ENCODE results near the gene TRPM8. TPM values are rescaled to one million over a fixed set of nuclear protein-coding genes. Genes with fewer than 3 reads are reported as not detected.

Gene TRPM8
- polyA plus RNA-seq, 4 donors, result 0.10 to 0.31 (median 0.23) TPM; not detected in 1

- DNase-seq (ENCODE audit: low read depth in 4 of 4, low spot score in 3 of 4), result no peak
Measured at GRCh38 chr2:234033174-234033573, 116.0 kb downstream of the TRPM8 start.

GRCh38 chr2:234033885-234034284 lies 116.7 kb downstream of the TRPM8 start:
- no peak for DNase-seq (ENCODE audit: low read depth in 4 of 4, low spot score in 3 of 4)

- no peak for DNase-seq (ENCODE audit: low read depth in 4 of 4, low spot score in 3 of 4)
Measured at GRCh38 chr2:234038076-234038802, 121.1 kb downstream of the TRPM8 start.

- no peak for DNase-seq (ENCODE audit: low read depth in 4 of 4, low spot score in 3 of 4)
Measured at GRCh38 chr2:234044157-234044556, 127.0 kb downstream of the TRPM8 start.

- no peak for DNase-seq (ENCODE audit: low read depth in 4 of 4, low spot score in 3 of 4)
Measured at GRCh38 chr2:234046521-234046920, 129.3 kb downstream of the TRPM8 start.

GRCh38 chr2:234047361-234047760 lies 130.2 kb downstream of the TRPM8 start:
- DNase-seq (ENCODE audit: low read depth in 4 of 4, low spot score in 3 of 4), result no peak

GRCh38 chr2:234048049-234048448 lies 130.9 kb downstream of the TRPM8 start:
- no peak for DNase-seq (ENCODE audit: low read depth in 4 of 4, low spot score in 3 of 4)

GRCh38 chr2:234050455-234051135 lies 133.4 kb downstream of the TRPM8 start, which contains the start of gene SPP2:
SPP2 (plus strand) TSS chr2:234050702; CDS start chr2:234050787, 85 bp downstream.
- no peak for DNase-seq (ENCODE audit: low read depth in 4 of 4, low spot score in 3 of 4)

- DNase-seq (ENCODE audit: low read depth in 4 of 4, low spot score in 3 of 4), result no peak
Measured at GRCh38 chr2:234051374-234052070, 134.3 kb downstream of the TRPM8 start.

GRCh38 chr2:234058881-234059280 lies 141.7 kb downstream of the TRPM8 start:
- DNase-seq (ENCODE audit: low read depth in 4 of 4, low spot score in 3 of 4), result no peak

- DNase-seq (ENCODE audit: low read depth in 4 of 4, low spot score in 3 of 4), result no peak
Measured at GRCh38 chr2:234060236-234060635, 143.1 kb downstream of the TRPM8 start.

- DNase-seq (ENCODE audit: low read depth in 4 of 4, low spot score in 3 of 4), result no peak
Measured at GRCh38 chr2:234061624-234062257, 144.6 kb downstream of the TRPM8 start.

- no peak for DNase-seq (ENCODE audit: low read depth in 4 of 4, low spot score in 3 of 4)
Measured at GRCh38 chr2:234066587-234066986, 149.4 kb downstream of the TRPM8 start.

Other genes starting within 250 kb of the TRPM8 start
- 1 to 10 TPM; 4.1 to 8.3 (median 5.7) TPM for gene UGT1A9, start 245.5 kb upstream of the TRPM8 start, polyA plus RNA-seq (ENCODE audit: insufficient read length in 4 of 4)
- under 1 TPM in 2 of 4 donors, not detected in 2; 0.03 to 0.07 TPM for gene UGT1A7, start 235.5 kb upstream of the TRPM8 start, polyA plus RNA-seq (ENCODE audit: insufficient read length in 4 of 4)
- gene UGT1A6, start 224.5 kb upstream of the TRPM8 start, polyA plus RNA-seq (ENCODE audit: insufficient read length in 4 of 4), result 1 to 10 TPM; 2.8 to 5.3 (median 3.6) TPM
- gene UGT1A5, start 204.5 kb upstream of the TRPM8 start, polyA plus RNA-seq (ENCODE audit: insufficient read length in 4 of 4), result not detected
- gene UGT1A4, start 198.6 kb upstream of the TRPM8 start, polyA plus RNA-seq (ENCODE audit: insufficient read length in 4 of 4), result under 1 TPM in 1 of 4 donors, not detected in 3; 0.03 TPM
- gene UGT1A3, start 188.3 kb upstream of the TRPM8 start, polyA plus RNA-seq (ENCODE audit: insufficient read length in 4 of 4), result under 1 TPM in 1 of 4 donors, not detected in 3; 0.06 TPM
- gene UGT1A1, start 157.1 kb upstream of the TRPM8 start, polyA plus RNA-seq (ENCODE audit: insufficient read length in 4 of 4), result under 1 TPM; 0.08 to 0.29 (median 0.16) TPM
- under 1 TPM; 0.12 to 0.20 (median 0.15) TPM for gene MROH2A, start 139.0 kb upstream of the TRPM8 start, polyA plus RNA-seq (ENCODE audit: insufficient read length in 4 of 4)
- gene HJURP, start 62.8 kb upstream of the TRPM8 start, polyA plus RNA-seq (ENCODE audit: insufficient read length in 4 of 4), result 10 to 100 TPM; 20.0 to 24.4 (median 23.2) TPM
- gene SPP2, start 133.3 kb downstream of the TRPM8 start, polyA plus RNA-seq (ENCODE audit: insufficient read length in 4 of 4), result not detected